ENCODE data around the gene FGFR3. TPM values are rescaled to one million over a fixed set of nuclear protein-coding genes. Genes with fewer than 3 reads are reported as not detected.

The FGFR3 gene
- total RNA-seq, 1 donor from 2014 or later: 44.3 TPM

DNA sequence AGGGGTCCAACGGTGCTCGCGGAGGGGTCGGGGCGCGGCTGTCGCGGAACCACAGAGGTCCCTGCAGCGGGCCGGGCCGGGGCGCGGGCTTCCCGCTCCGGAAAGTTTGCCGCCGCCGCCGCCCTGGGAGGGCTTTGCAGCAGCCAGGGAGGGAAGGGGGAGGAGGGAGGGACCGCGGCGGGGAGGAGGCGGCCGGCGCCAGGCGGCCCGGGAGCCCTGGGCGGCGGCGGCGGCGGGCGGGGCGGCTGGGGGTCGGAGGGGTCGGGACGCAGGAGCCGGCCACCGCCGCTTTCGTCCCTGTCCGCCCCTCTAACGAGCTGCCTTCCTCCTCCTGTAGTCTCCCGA, 375 bp downstream of the FGFR3 start:
- Mint-ChIP-seq H3K27ac (no peak overlapping the region), H3K4me3 (no peak overlapping the region), H3K36me3 (no peaks in the 10 kb centered on the region), H3K9me3 (no peaks in the 10 kb centered on the region), H3K27me3 (peaks cover 9% of the 10 kb centered on the region), H3K4me1 (ENCODE audit: unreplicated experiment) (peaks cover 2% of the 10 kb centered on the region)
- TF ChIP-seq, protein P1, sequence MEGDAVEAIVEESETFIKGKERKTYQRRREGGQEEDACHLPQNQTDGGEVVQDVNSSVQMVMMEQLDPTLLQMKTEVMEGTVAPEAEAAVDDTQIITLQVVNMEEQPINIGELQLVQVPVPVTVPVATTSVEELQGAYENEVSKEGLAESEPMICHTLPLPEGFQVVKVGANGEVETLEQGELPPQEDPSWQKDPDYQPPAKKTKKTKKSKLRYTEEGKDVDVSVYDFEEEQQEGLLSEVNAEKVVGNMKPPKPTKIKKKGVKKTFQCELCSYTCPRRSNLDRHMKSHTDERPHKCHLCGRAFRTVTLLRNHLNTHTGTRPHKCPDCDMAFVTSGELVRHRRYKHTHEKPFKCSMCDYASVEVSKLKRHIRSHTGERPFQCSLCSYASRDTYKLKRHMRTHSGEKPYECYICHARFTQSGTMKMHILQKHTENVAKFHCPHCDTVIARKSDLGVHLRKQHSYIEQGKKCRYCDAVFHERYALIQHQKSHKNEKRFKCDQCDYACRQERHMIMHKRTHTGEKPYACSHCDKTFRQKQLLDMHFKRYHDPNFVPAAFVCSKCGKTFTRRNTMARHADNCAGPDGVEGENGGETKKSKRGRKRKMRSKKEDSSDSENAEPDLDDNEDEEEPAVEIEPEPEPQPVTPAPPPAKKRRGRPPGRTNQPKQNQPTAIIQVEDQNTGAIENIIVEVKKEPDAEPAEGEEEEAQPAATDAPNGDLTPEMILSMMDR (conservative IDR thresholded peaks at IDR 0.05): no peak
- no peak for DNase-seq (ENCODE audit: extremely low spot score, unreplicated experiment)

DNA sequence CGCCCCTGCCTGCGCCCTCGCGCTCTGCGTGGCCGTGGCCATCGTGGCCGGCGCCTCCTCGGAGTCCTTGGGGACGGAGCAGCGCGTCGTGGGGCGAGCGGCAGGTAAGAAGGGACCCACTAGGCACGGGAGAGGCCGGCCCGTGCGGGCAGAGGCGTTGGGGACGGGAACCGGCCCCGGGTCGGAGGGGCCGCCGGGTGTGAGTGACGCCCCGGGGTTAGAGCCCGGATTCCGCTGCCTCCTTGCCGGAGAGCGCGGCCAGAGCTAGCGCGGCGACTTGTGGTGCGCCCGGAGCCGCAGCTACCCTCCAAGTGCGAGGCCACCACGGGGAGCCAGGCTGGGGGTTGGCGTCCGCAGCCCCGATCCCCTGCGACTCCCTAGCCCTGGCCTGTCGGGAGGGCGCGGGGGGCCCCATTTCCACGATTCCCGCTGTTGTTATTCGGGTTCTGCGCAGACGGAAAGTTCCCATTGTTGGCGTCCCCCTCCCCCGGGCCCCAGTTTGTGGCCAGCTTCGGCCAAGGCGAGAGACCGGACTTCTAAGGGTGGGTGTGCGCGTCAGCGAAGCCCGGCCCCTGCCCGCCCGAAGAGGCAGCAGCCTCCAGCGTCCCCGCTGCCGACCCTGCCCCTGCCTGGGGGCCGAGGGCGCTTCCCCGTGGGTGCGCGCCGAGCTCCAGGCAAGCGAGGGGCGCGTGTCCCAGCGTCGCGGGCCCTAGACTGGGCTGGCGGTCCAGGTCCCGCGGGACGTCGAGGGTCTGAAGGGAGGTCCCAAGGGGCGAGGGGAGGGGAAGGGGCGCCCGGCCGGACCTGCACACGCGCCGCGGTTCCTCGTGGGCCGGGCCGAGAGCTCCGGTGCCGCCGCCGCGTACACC, 1.1 kb downstream of the FGFR3 start:
- H3K27me3 Mint-ChIP-seq: peaks cover 9% of the 10 kb centered on the region
- TF ChIP-seq, protein P1 (conservative IDR thresholded peaks at IDR 0.05): no peak
- no peak for DNase-seq (ENCODE audit: extremely low spot score, unreplicated experiment)
- no peaks in the 10 kb centered on the region for H3K36me3 Mint-ChIP-seq
- no peak overlapping the region for H3K27ac Mint-ChIP-seq
- H3K4me1 Mint-ChIP-seq (ENCODE audit: unreplicated experiment): no peaks in the 10 kb centered on the region
- H3K9me3 Mint-ChIP-seq: no peaks in the 10 kb centered on the region
- H3K4me3 Mint-ChIP-seq: peak overlapping the region; percentile 79

DNA sequence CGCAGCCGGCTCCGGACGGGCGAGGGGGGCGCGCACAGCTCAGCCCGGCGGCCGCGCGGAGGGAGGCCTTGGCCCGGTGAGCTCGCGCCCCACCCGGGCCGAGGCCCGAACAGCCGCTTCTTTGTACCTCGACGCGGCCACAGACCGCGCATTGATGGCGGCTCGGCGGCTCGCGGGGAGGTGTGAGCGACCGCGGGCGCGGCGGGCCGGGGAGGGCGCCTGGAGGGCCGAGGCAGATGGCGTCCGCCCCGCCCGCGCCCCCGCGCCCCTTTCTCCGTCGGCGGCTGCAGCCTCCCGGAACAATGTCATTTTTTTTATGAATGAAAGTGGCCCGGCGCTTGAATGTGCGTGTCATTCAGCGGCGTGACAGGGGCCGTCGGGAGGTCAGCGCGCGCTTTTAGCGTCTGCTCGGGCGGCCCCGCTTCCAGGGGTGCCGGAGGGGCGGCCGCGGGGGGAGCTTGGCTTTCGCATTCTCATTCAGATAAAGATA, 1.8 kb downstream of the FGFR3 start:
- H3K36me3 Mint-ChIP-seq: no peaks in the 10 kb centered on the region
- H3K9me3 Mint-ChIP-seq: no peaks in the 10 kb centered on the region
- H3K4me1 Mint-ChIP-seq (ENCODE audit: unreplicated experiment): no peaks in the 10 kb centered on the region
- peak overlapping the region; percentile 71 for H3K4me3 Mint-ChIP-seq
- H3K27ac Mint-ChIP-seq: no peak overlapping the region
- TF ChIP-seq, protein P1 (conservative IDR thresholded peaks at IDR 0.05): no peak
- peaks cover 9% of the 10 kb centered on the region for H3K27me3 Mint-ChIP-seq
- no peak for DNase-seq (ENCODE audit: extremely low spot score, unreplicated experiment)

DNA sequence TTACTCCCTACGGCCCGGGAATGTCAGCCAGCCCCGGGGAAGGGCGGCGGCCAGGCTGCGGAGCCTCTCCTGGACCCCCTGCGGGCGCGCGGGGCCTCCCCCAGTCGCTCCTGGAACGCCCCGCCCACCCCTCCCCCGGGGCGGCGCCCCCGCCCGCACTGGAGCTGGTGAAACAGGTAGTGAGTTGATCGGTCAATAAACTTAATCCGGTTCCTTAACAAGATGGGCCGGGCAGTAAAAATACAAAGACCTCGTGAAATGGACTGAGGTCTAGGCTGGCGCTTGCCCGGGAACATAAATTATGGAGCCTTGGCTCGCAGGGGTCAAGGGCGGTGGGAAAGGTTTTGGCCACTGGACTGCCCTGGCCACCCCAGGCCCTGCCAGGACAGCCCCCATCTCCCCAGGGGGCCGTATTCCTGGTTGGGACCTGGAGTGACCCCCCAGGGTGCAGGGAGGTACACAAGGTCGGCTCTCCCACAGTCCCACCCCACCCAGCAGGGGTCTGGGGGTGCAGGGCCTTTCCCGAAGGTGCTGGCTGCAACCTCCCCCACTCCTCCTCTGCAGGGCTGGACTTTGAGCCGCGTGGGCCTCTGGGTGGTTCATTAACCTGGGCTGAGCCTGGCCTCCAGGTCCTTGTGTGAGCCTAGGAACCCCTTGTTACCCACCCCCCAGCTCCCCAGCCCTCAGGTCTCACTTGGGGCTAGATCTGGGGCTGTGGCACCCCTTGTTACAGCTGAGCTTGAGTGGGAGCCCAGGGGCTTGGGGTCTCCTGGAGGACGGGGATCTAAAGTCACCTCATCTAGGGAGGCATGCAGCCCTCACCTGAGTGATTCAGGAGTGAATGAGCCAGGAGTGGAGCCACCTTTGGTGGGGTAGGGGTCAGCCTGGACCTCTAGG, 2.5 kb downstream of the FGFR3 start:
- H3K4me1 Mint-ChIP-seq (ENCODE audit: unreplicated experiment): no peaks in the 10 kb centered on the region
- H3K9me3 Mint-ChIP-seq: no peaks in the 10 kb centered on the region
- no peaks in the 10 kb centered on the region for H3K36me3 Mint-ChIP-seq
- H3K27ac Mint-ChIP-seq: peak overlapping the region; percentile 43
- peaks cover 3% of the 10 kb centered on the region for H3K27me3 Mint-ChIP-seq
- DNase-seq (ENCODE audit: extremely low spot score, unreplicated experiment): no peak
- TF ChIP-seq, protein P1 (conservative IDR thresholded peaks at IDR 0.05): no peak
- H3K4me3 Mint-ChIP-seq: peak overlapping the region; percentile 72

DNA sequence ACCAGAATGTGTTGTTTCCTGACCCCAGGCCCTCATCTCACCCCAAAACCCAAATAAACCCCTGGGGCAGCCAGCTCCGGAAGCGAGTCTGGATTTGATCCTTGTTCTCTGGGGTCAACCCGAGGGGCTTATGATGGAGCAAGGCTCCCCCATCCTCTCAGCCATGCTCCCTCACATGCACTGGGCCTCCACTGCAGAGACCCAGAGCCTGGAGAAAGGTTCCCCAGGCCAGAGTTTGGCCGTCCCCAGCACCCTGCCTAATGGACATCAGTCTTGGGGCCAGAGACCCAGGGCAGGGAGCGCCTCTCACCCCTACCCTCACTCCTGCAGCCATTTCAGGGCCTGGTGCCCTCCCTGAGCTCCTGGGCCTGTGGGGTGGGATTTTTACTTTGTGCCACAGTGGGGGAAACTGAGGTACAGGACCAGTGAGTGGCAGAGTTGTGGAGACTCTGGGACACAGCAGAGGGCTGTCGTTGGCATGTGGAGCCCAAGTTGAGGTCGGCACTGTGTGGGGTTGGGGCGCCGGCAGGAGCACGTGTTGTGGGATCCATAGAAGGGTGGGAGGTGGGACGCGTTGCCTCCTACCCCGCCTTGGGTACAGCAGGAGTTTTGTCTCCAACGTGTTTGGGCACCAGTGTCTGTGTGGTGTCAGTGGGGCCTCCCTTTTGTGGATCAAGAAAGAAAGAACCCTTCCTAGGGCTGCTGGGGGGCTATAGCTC, 3.6 kb downstream of the FGFR3 start:
- no peak overlapping the region for H3K4me3 Mint-ChIP-seq
- no peaks in the 10 kb centered on the region for H3K36me3 Mint-ChIP-seq
- TF ChIP-seq, protein P1 (conservative IDR thresholded peaks at IDR 0.05): no peak
- no peaks in the 10 kb centered on the region for H3K27me3 Mint-ChIP-seq
- H3K4me1 Mint-ChIP-seq (ENCODE audit: unreplicated experiment): no peaks in the 10 kb centered on the region
- DNase-seq (ENCODE audit: extremely low spot score, unreplicated experiment): no peak
- peak overlapping the region; percentile 43 for H3K27ac Mint-ChIP-seq
- no peaks in the 10 kb centered on the region for H3K9me3 Mint-ChIP-seq
